Activated naive CD4-positive, alpha-beta T cell treated with anti-CD3 and anti-CD28 coated beads, Interleukin-2, amount 10 ng/mL, durations not matched to agents 7 days and 5 days (primary cell): ENCODE measurements around the gene DLG2.

Source experiments
- CTCF ChIA-PET: fragments of 350-600 bp; sonication (Branson Sonifier 250); formaldehyde crosslinking; loops from one replicate; lab custom pipeline; 2021; ENCODE audit warnings: antibody characterized with exemption; lab: Charles Lee
- DNase-seq: peaks from one replicate; pipeline ENCODE4 v3.0.0-alpha.2; 2020
- H3K27ac Mint-ChIP-seq: one replicate; pipeline ENCODE4 v1.8.0; 2021; ENCODE audit warnings: mild to moderate bottlenecking, moderate library complexity, mixed read lengths
- H3K27me3 Mint-ChIP-seq: one replicate; pipeline ENCODE4 v1.8.0; 2021; ENCODE audit warnings: mild to moderate bottlenecking, mixed read lengths
- H3K36me3 Mint-ChIP-seq: one replicate; pipeline ENCODE4 v1.8.0; 2021; ENCODE audit warnings: mixed read lengths
- H3K4me1 Mint-ChIP-seq: one replicate; pipeline ENCODE4 v1.8.0; 2021; ENCODE audit warnings: mixed read lengths
- H3K4me3 Mint-ChIP-seq: one replicate; pipeline ENCODE4 v1.8.0; 2021; ENCODE audit warnings: mild to moderate bottlenecking, moderate library complexity, mixed read lengths
- H3K9me3 Mint-ChIP-seq: one replicate; pipeline ENCODE4 v1.8.0; 2021; ENCODE audit warnings: mixed read lengths

The DLG2 gene

GRCh38 chr11:84044706-84045105 is 1582.4 kb downstream of the DLG2 start:
- CTCF ChIA-PET = no interaction called here
- H3K36me3 Mint-ChIP-seq = no peaks in the 10 kb centered on the region
- DNase-seq = no peak

GRCh38 chr11:84036664-84037194 is 1590.4 kb downstream of the DLG2 start:
- Mint-ChIP-seq H3K27ac (no peak overlapping the region), H3K36me3 (no peaks in the 10 kb centered on the region), H3K4me1 (no peaks in the 10 kb centered on the region), H3K27me3 (no peaks in the 10 kb centered on the region), H3K4me3 (no peak overlapping the region), H3K9me3 (peaks cover 18% of the 10 kb centered on the region)
- CTCF ChIA-PET = no interaction called here
- no peak for DNase-seq

More at GRCh38 chr11:84044706-84045105, 1582.4 kb downstream of the DLG2 start:
- H3K27me3 Mint-ChIP-seq = no peaks in the 10 kb centered on the region
- H3K4me3 Mint-ChIP-seq = no peak overlapping the region
- H3K4me1 Mint-ChIP-seq = no peaks in the 10 kb centered on the region
- peaks cover 8% of the 10 kb centered on the region for H3K9me3 Mint-ChIP-seq
- no peak overlapping the region for H3K27ac Mint-ChIP-seq

- Mint-ChIP-seq H3K4me3 (no peak overlapping the region), H3K4me1 (no peaks in the 10 kb centered on the region), H3K9me3 (peaks cover 20% of the 10 kb centered on the region), H3K27ac (no peak overlapping the region), H3K27me3 (no peaks in the 10 kb centered on the region), H3K36me3 (no peaks in the 10 kb centered on the region)
- no peak for DNase-seq
- CTCF ChIA-PET = no interaction called here
Observed at GRCh38 chr11:84035645-84036044, 1591.5 kb downstream of the DLG2 start.

- Mint-ChIP-seq H3K27ac (no peak overlapping the region), H3K9me3 (peaks cover 21% of the 10 kb centered on the region), H3K4me3 (no peak overlapping the region), H3K4me1 (no peaks in the 10 kb centered on the region), H3K27me3 (no peaks in the 10 kb centered on the region), H3K36me3 (no peaks in the 10 kb centered on the region)
- CTCF ChIA-PET = no interaction called here
- no peak for DNase-seq
Observed at GRCh38 chr11:84034484-84034883, 1592.7 kb downstream of the DLG2 start.

- Mint-ChIP-seq H3K27ac (no peak overlapping the region), H3K27me3 (no peaks in the 10 kb centered on the region), H3K4me3 (no peak overlapping the region), H3K4me1 (no peaks in the 10 kb centered on the region), H3K36me3 (no peaks in the 10 kb centered on the region), H3K9me3 (peaks cover 3% of the 10 kb centered on the region)
- CTCF ChIA-PET = no interaction called here
- DNase-seq = no peak
Observed at GRCh38 chr11:84024266-84024665, 1602.9 kb downstream of the DLG2 start.

- Mint-ChIP-seq H3K27me3 (no peaks in the 10 kb centered on the region), H3K36me3 (no peaks in the 10 kb centered on the region), H3K27ac (no peak overlapping the region), H3K9me3 (peaks cover 3% of the 10 kb centered on the region), H3K4me3 (no peak overlapping the region), H3K4me1 (no peaks in the 10 kb centered on the region)
- no peak for DNase-seq
- CTCF ChIA-PET = no interaction called here
Observed at GRCh38 chr11:84022695-84023094, 1604.4 kb downstream of the DLG2 start.

GRCh38 chr11:84022201-84022600 is 1604.9 kb downstream of the DLG2 start:
- DNase-seq = no peak
- Mint-ChIP-seq H3K4me3 (no peak overlapping the region), H3K27ac (no peak overlapping the region), H3K9me3 (peaks cover 3% of the 10 kb centered on the region), H3K36me3 (no peaks in the 10 kb centered on the region), H3K27me3 (no peaks in the 10 kb centered on the region), H3K4me1 (no peaks in the 10 kb centered on the region)
- CTCF ChIA-PET = no interaction called here

- Mint-ChIP-seq H3K27ac (no peak overlapping the region), H3K4me1 (no peaks in the 10 kb centered on the region), H3K36me3 (no peaks in the 10 kb centered on the region), H3K27me3 (no peaks in the 10 kb centered on the region), H3K9me3 (peaks cover 3% of the 10 kb centered on the region), H3K4me3 (no peak overlapping the region)
- DNase-seq = no peak
- CTCF ChIA-PET = no interaction called here
Observed at GRCh38 chr11:84021291-84021690, 1605.9 kb downstream of the DLG2 start.

- Mint-ChIP-seq H3K27ac (no peak overlapping the region), H3K9me3 (peaks cover 3% of the 10 kb centered on the region), H3K4me1 (no peaks in the 10 kb centered on the region), H3K27me3 (no peaks in the 10 kb centered on the region), H3K36me3 (no peaks in the 10 kb centered on the region), H3K4me3 (no peak overlapping the region)
- DNase-seq = no peak
- CTCF ChIA-PET = no interaction called here
Observed at GRCh38 chr11:84019571-84020194, 1607.5 kb downstream of the DLG2 start.

GRCh38 chr11:84014539-84014938 is 1612.6 kb downstream of the DLG2 start:
- no peaks in the 10 kb centered on the region for H3K36me3 Mint-ChIP-seq
- H3K4me1 Mint-ChIP-seq = no peaks in the 10 kb centered on the region
- H3K27me3 Mint-ChIP-seq = no peaks in the 10 kb centered on the region
- no peak overlapping the region for H3K27ac Mint-ChIP-seq
- DNase-seq = no peak
- CTCF ChIA-PET = no interaction called here
- H3K4me3 Mint-ChIP-seq = no peak overlapping the region
- H3K9me3 Mint-ChIP-seq = peaks cover 4% of the 10 kb centered on the region

- H3K4me3 Mint-ChIP-seq = no peak overlapping the region
- peaks cover 5% of the 10 kb centered on the region for H3K9me3 Mint-ChIP-seq
- CTCF ChIA-PET = no interaction called here
- no peaks in the 10 kb centered on the region for H3K36me3 Mint-ChIP-seq
- H3K27me3 Mint-ChIP-seq = no peaks in the 10 kb centered on the region
- DNase-seq = no peak
- H3K4me1 Mint-ChIP-seq = no peaks in the 10 kb centered on the region
- no peak overlapping the region for H3K27ac Mint-ChIP-seq
Observed at GRCh38 chr11:84012171-84012826, 1614.8 kb downstream of the DLG2 start.

- Mint-ChIP-seq H3K4me3 (no peak overlapping the region), H3K4me1 (no peaks in the 10 kb centered on the region), H3K27ac (no peak overlapping the region), H3K9me3 (peaks cover 40% of the 10 kb centered on the region), H3K27me3 (no peaks in the 10 kb centered on the region), H3K36me3 (peaks cover 2% of the 10 kb centered on the region)
- DNase-seq = no peak
- CTCF ChIA-PET = no interaction called here
Observed at GRCh38 chr11:84003181-84003580, 1624.0 kb downstream of the DLG2 start.

GRCh38 chr11:83998921-83999320 is 1628.2 kb downstream of the DLG2 start:
- peaks cover 38% of the 10 kb centered on the region for H3K9me3 Mint-ChIP-seq
- peaks cover 2% of the 10 kb centered on the region for H3K36me3 Mint-ChIP-seq
- CTCF ChIA-PET = no interaction called here
- no peak overlapping the region for H3K27ac Mint-ChIP-seq
- H3K27me3 Mint-ChIP-seq = no peaks in the 10 kb centered on the region
- H3K4me3 Mint-ChIP-seq = no peak overlapping the region
- no peak for DNase-seq
- H3K4me1 Mint-ChIP-seq = no peaks in the 10 kb centered on the region

- H3K27me3 Mint-ChIP-seq = no peaks in the 10 kb centered on the region
- CTCF ChIA-PET = no interaction called here
- H3K27ac Mint-ChIP-seq = no peak overlapping the region
- H3K9me3 Mint-ChIP-seq = peaks cover 9% of the 10 kb centered on the region
- H3K4me3 Mint-ChIP-seq = no peak overlapping the region
- no peaks in the 10 kb centered on the region for H3K4me1 Mint-ChIP-seq
- no peaks in the 10 kb centered on the region for H3K36me3 Mint-ChIP-seq
- no peak for DNase-seq
Observed at GRCh38 chr11:83990160-83990733, 1636.9 kb downstream of the DLG2 start.

GRCh38 chr11:83982825-83983224 is 1644.3 kb downstream of the DLG2 start:
- no peaks in the 10 kb centered on the region for H3K27me3 Mint-ChIP-seq
- H3K36me3 Mint-ChIP-seq = no peaks in the 10 kb centered on the region
- H3K9me3 Mint-ChIP-seq = peaks cover 6% of the 10 kb centered on the region
- no peaks in the 10 kb centered on the region for H3K4me1 Mint-ChIP-seq
- no peak for DNase-seq
- H3K27ac Mint-ChIP-seq = no peak overlapping the region
- H3K4me3 Mint-ChIP-seq = no peak overlapping the region
- CTCF ChIA-PET = no interaction called here
